SH-SY5Y (cell line): ENCODE results near the gene B3GAT1.

ENCODE experiments used
- GATA2 ChIP-seq: IDR thresholded peaks from 2 replicates; pipeline ENCODE4 v1.6.1; 2011; ENCODE audit warnings: mild to moderate bottlenecking, low read depth, low read length
- GATA3 ChIP-seq: IDR thresholded peaks from 2 replicates; pipeline ENCODE4 v1.6.1; 2011; ENCODE audit warnings: low read depth, mild to moderate bottlenecking, low read length, moderate library complexity

B3GAT1 gene

GRCh38 chr11:134392953-134393615 lies 19.0 kb downstream of the B3GAT1 start:
- TF ChIP-seq GATA2 (no peak), GATA3 (no peak)

GRCh38 chr11:134391656-134392055 lies 20.4 kb downstream of the B3GAT1 start:
- TF ChIP-seq GATA2: no peak
- no peak for TF ChIP-seq GATA3

DNA sequence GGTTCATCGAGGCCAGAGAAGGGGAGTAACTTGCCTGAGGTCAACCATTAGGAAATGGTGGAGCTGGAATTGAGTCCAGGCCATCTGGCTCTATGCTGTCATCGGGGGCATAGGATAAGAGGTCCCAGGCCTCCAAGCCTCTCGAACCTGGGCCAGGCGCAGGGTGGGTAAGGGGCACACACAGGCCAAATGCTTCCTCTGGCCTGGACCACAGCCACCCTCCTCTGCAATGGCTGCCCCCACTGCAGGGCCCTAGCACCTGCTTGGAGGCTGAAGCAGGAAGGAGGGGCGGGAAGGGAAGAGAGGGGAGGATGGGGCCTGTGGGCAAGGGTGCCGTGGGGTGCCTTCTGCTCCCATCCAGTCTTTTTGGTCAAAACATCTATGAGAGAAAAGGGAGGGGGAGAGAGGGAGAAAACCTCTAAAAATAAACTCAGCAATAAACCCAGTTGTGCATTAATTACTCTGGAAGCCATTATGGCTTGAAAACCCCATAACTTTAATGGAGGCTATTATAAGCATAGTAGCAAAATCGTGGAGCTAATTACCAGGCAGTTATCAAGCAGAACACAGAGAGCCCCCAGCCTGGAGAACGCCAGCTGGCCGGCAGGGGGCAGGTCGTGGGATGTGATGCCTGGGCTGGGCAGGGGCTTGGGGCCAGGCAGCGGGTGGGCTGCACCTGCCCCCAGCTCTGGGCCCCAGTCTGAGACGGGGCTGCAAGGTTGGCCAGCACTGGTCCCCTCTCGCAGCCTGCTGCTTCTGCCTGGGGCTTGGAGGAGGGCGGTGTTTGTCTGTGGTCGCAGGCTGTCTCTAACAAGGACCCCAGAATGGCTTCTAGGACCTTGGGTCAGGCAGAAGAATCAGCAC lies 21.1 kb downstream of the B3GAT1 start:
- TF ChIP-seq GATA3 (no peak), GATA2 (no peak)

- TF ChIP-seq GATA3: no peak
- TF ChIP-seq GATA2: no peak
These were observed 22.4 kb downstream of the B3GAT1 start for GRCh38 chr11:134389464-134390180.

GRCh38 chr11:134388590-134388989 lies 23.5 kb downstream of the B3GAT1 start:
- TF ChIP-seq GATA3 (no peak), GATA2 (no peak)

DNA sequence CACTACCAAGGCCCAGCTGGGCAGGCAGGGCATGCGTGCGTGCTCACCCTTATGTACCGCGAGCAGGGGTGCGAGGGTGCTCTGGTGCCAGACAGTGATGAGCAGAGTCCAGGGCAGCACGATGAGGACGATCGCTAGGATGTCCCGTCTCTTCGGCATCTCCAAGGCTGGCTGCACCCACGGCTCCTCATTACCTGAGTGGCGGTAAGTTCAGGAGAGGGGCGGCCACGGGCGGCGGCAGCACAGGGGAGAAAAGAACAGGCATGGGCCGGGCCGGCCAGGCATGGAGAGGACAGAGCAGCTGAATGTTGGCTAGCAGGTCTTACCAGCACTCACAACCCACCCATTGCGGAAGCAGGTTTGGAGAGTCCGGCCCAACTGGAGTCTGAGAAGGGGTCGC lies 24.5 kb downstream of the B3GAT1 start:
- no peak for TF ChIP-seq GATA2
- no peak for TF ChIP-seq GATA3

DNA sequence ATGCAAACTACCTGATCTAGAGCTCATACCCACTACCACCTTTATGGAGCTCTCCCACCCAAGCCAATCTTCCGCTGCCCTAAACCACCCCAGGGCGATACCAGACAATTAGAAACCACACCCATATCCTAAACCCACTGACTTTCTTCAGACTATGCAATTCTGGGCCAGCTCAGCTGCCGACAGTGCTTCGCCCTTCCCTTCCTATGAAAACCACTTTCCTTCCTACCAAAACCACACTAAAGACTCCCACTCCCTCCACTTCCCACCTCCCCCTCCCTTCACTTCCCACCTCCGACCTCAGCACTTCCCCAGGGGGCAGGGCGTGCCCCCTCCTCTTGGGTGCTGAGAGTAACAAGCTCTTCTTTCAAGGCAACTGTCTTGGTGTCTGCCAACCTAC lies 25.1 kb downstream of the B3GAT1 start:
- TF ChIP-seq GATA2 (no peak), GATA3 (no peak)

GRCh38 chr11:134385774-134386565 lies 26.1 kb downstream of the B3GAT1 start:
- TF ChIP-seq GATA2 (peak; percentile 74), GATA3 (no peak)

DNA sequence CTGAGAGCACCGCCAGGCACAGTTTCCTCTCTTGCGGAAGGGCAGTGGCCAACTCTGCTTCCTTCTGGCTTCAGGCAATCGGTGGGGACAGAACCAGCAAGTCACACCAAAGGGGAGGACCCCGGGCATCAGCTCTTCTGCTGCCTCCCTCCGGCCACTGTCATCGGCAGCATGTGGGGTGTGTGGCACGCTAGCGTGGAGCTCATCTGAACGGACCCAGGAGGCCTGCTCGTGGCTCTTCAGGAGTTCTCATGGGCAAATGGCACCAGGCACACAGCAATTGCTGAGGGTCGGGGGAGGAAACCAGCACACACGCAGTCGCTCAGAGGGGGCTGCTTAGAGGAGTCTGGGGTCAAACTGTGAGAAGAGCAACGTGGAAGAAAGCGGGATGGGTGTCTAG lies 26.9 kb downstream of the B3GAT1 start:
- TF ChIP-seq GATA3 (no peak), GATA2 (no peak)

- TF ChIP-seq GATA2 (no peak), GATA3 (no peak)
These were observed 27.6 kb downstream of the B3GAT1 start for GRCh38 chr11:134384406-134384805.

- TF ChIP-seq GATA2: no peak
- TF ChIP-seq GATA3: no peak
These were observed 28.3 kb downstream of the B3GAT1 start for GRCh38 chr11:134383576-134384221.

DNA sequence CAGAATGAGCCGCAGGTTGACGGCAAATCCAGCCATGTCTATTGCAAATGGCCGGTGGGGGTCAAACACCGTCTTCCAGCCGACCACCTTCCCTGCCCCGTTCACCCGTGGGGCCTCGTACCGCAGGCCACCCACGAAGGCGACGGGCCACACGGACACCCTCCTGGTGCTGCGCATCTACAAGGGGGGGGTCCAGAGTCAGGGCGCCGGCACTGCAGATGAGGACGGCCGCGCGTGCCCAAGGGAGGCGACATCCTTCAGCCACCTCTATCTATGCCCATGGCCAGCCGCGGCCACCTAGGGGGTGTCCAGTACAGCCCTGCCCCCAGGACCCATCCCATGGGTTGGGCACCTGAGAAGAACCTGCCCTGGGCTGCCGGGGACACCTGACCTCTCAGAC lies 29.2 kb downstream of the B3GAT1 start:
- TF ChIP-seq GATA2: no peak
- no peak for TF ChIP-seq GATA3

DNA sequence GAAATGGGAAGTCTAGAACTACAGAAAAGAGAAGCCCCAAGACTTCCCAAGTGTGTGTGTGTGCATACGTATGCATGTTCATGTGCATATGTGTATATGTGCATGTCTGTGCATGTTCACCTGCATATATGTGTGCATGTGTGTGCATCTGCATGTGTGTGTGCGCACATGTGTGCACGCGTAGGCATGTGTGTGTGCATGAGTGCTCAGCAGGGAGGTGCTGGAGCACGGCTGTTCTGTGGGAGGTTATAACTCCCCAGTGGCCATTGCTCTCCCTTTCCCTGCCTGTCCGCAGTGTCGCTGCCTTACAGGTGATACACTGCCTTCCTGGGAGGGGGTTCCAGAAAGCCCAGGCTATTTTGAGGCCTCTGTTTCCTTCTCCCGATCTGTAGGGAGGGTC lies 29.8 kb downstream of the B3GAT1 start:
- TF ChIP-seq GATA3: no peak
- TF ChIP-seq GATA2: no peak

DNA sequence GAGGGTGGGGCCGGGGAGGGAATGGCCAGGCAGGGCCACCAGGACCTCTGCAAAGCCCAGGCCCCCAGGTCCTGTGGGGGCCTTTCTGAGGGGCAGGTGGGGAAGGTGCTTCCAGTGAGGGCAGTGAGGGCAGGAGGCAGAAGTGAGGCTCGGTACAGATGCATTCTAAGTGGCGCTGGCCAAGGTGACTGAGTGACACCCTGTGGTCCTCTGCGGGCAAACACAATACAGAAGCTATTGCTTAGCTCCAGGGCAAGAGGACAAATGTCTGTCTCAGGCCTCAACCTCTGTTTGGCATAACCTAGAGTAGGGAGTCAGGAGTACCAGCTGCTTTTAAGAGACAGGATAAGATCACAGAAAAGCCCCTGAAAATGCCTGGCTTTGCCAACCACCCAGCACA lies 31.3 kb downstream of the B3GAT1 start:
- no peak for TF ChIP-seq GATA3
- TF ChIP-seq GATA2: no peak
